Right kidney (tissue), 9 donors: ENCODE measurements around the gene FER1L5.

ENCODE experiments used
- DNase-seq: peaks from one replicate; pipeline ENCODE4 v3.0.0-alpha.2; 2016
- long read RNA-seq, 8 donors: transcript quantifications; one replicate each; lab custom pipeline, GENCODE V29; 2026

Gene FER1L5
- long read RNA-seq, donor 1 = 0 reads
- long read RNA-seq, donor 2 = 0 reads
- long read RNA-seq, donor 3 = 0 reads
- long read RNA-seq, donor 4, partial matches to known transcripts = 17 of 17 reads
- long read RNA-seq, donor 4, other reads (novel, unspliced or antisense) = 0 of 17 reads
- long read RNA-seq, donor 5 = 0 reads
- long read RNA-seq, donor 6 = 0 reads
- long read RNA-seq, donor 7 = 0 reads
- long read RNA-seq, donor 8 = 0 reads

GRCh38 chr2:96642564-96643360, at the start of gene FER1L5:
TSS of gene FER1L5 (plus strand) at chr2:96642764. CDS start at chr2:96642837, 73 bp downstream.
- DNase-seq = peak; percentile 68

- DNase-seq = no peak
Measured at GRCh38 chr2:96594282-96594681, 48.3 kb upstream of the FER1L5 start.

GRCh38 chr2:96594691-96595152, 47.8 kb upstream of the FER1L5 start:
- no peak for DNase-seq

- no peak for DNase-seq
Measured at GRCh38 chr2:96596596-96596995, 46.0 kb upstream of the FER1L5 start.

GRCh38 chr2:96599941-96600340, 42.6 kb upstream of the FER1L5 start:
- no peak for DNase-seq

GRCh38 chr2:96601382-96602292, 40.9 kb upstream of the FER1L5 start:
- no peak for DNase-seq

- no peak for DNase-seq
Measured at GRCh38 chr2:96602330-96602823, 40.2 kb upstream of the FER1L5 start.

GRCh38 chr2:96604104-96604503, 38.5 kb upstream of the FER1L5 start:
- DNase-seq = no peak

GRCh38 chr2:96608469-96609455, 33.8 kb upstream of the FER1L5 start:
- no peak for DNase-seq

- DNase-seq = no peak
Measured at GRCh38 chr2:96616128-96616527, 26.4 kb upstream of the FER1L5 start.

GRCh38 chr2:96616535-96616934, 26.0 kb upstream of the FER1L5 start:
- DNase-seq = no peak

GRCh38 chr2:96617012-96617411, 25.6 kb upstream of the FER1L5 start:
- DNase-seq = no peak

- DNase-seq = no peak
Measured at GRCh38 chr2:96618596-96619283, 23.8 kb upstream of the FER1L5 start.

- DNase-seq = no peak
Measured at GRCh38 chr2:96622544-96622943, 20.0 kb upstream of the FER1L5 start.

- no peak for DNase-seq
Measured at GRCh38 chr2:96623116-96623515, 19.4 kb upstream of the FER1L5 start.

- no peak for DNase-seq
Measured at GRCh38 chr2:96625571-96626552, 16.7 kb upstream of the FER1L5 start.

- no peak for DNase-seq
Measured at GRCh38 chr2:96626553-96626942, 16.0 kb upstream of the FER1L5 start.

- no peak for DNase-seq
Measured at GRCh38 chr2:96631804-96632435, 10.6 kb upstream of the FER1L5 start.

GRCh38 chr2:96633641-96634040, 8.9 kb upstream of the FER1L5 start:
- DNase-seq = no peak
